Measurements from ENCODE around the gene IQCF2. TPM values are rescaled to one million over a fixed set of nuclear protein-coding genes. Genes with fewer than 3 reads are reported as not detected.
"Not testable (repeated sequence)": the region's sequence is repeated elsewhere in the genome, so short reads cannot be mapped to it uniquely, and the experiment has no call there.

Gene IQCF2
- total and polyA plus RNA-seq, 10 donors = not detected

- no peaks in the 10 kb centered on the region for H3K4me1 ChIP-seq
- intact Hi-C loops (cut with DNase I; ENCODE audit: low total_unique reads) = no loop called here
These were observed 33.5 kb downstream of the IQCF2 start for GRCh38 chr3:51894939-51895338.

DNA sequence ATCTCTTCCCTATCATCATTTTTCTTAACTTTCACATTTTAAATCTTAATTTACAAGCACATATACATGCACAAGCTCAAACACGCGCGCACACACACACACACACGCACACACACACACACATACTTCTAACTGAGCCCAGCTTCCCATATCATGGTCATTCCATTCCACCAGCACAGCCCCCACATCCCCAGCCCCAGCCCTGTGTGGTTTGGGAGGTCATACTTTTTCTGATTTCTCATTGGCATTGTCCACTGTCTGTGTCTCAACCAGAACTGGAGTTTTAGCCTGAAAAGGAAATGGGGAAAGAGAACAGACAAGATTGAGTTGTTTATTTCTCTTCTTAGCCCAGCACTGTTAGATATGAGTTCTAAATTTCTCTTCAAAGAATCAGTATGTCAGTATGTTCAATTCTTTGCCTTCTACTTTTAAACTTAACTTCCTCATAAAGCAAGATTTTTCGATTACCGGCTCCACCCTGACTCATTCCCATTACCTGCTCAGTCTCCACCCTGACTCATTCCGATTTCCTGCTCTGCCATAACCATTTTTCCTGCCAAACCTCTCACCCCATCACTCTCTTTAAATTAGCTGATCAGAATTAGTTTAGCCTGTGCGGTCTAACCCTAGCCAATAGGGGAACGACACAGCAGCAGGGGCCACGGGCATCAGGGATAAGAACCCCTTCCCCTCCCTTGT lies 35.3 kb downstream of the IQCF2 start:
- 81 to 95% (median 90%) methylated on average over 10 of the region's 10 CpGs for WGBS, 5 donors
- Histone ChIP-seq H3K36me3 (no peaks in the 10 kb centered on the region), H3K4me3 (no peak overlapping the region), H3K27me3 (replicated peaks in 1 of 7) (peaks cover 0 to 31% (median 0%) of the 10 kb centered on the region in 7 donors), H3K27ac (no peak overlapping the region), H3K9me3 (no peaks in the 10 kb centered on the region), H3K4me1 (no peaks in the 10 kb centered on the region)
- no peak for DNase-seq
- intact Hi-C loops (cut with DNase I; ENCODE audit: low total_unique reads) = no loop called here
- TF ChIP-seq POLR2AphosphoS5 (IDR thresholded peaks at IDR 0.05) = no peak
- no peak for TF ChIP-seq CTCF (IDR thresholded peaks at IDR 0.05 in 8 of 11, conservative IDR thresholded peaks at IDR 0.05 in 3 of 11)
- TF ChIP-seq POLR2A (IDR thresholded peaks at IDR 0.05) = no peak

More at GRCh38 chr3:51894939-51895338, 33.5 kb downstream of the IQCF2 start:
- H3K36me3 ChIP-seq = no peaks in the 10 kb centered on the region
- DNase-seq = no peak
- H3K9me3 ChIP-seq = no peaks in the 10 kb centered on the region
- whole genome bisulfite sequencing, 5 donors = 92 to 96% (median 94%) methylated on average over 15 to 16 of the region's 16 CpGs
- H3K27ac ChIP-seq = no peak overlapping the region
- no peak overlapping the region for H3K4me3 ChIP-seq
- H3K27me3 ChIP-seq (replicated peaks in 1 of 7) = peaks cover 0 to 35% (median 0%) of the 10 kb centered on the region in 7 donors
- TF ChIP-seq POLR2A (IDR thresholded peaks at IDR 0.05) = no peak
- no peak for TF ChIP-seq CTCF (IDR thresholded peaks at IDR 0.05 in 8 of 11, conservative IDR thresholded peaks at IDR 0.05 in 3 of 11)
- TF ChIP-seq POLR2AphosphoS5 (IDR thresholded peaks at IDR 0.05) = no peak

DNA sequence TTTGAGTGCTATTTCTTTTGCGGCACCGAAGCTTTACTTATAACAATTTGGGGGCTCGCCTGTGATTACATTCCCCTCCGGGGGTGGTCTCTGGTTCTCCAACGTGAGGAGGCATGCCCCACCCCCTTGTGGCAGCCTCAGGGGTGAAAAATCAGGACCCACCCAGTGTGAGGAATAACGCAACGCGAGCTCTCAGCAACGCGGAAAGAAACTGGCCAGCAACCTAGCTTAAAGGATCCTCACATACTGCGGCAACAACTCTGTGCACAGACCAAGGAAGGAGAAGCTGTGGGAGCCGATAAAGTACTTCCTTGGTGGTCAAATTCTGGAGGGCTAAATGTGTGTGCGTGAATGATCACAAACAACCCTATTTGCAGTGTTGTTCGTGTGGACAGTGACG lies 36.0 kb downstream of the IQCF2 start:
- H3K27me3 ChIP-seq (replicated peaks in 1 of 7) = peaks cover 0 to 26% (median 0%) of the 10 kb centered on the region in 7 donors
- H3K27ac ChIP-seq = no peak overlapping the region
- H3K36me3 ChIP-seq = no peaks in the 10 kb centered on the region
- TF ChIP-seq CTCF (IDR thresholded peaks at IDR 0.05 in 8 of 11, conservative IDR thresholded peaks at IDR 0.05 in 3 of 11) (no peak), POLR2A (IDR thresholded peaks at IDR 0.05) (no peak), POLR2AphosphoS5 (IDR thresholded peaks at IDR 0.05) (no peak)
- H3K4me3 ChIP-seq = no peak overlapping the region
- no peaks in the 10 kb centered on the region for H3K9me3 ChIP-seq
- intact Hi-C loops (cut with DNase I; ENCODE audit: low total_unique reads) = no loop called here
- 87 to 92% (median 89%) methylated on average over 15 of the region's 15 CpGs for WGBS, 5 donors
- DNase-seq = no peak
- H3K4me1 ChIP-seq = no peaks in the 10 kb centered on the region

GRCh38 chr3:51900043-51900442 lies 38.6 kb downstream of the IQCF2 start:
- intact Hi-C loops (cut with DNase I; ENCODE audit: low total_unique reads); H3K9me3 ChIP-seq; H3K4me3 ChIP-seq; H3K4me1 ChIP-seq; DNase-seq; H3K36me3 ChIP-seq; H3K27ac ChIP-seq: not testable (repeated sequence)
- peaks cover 0 to 31% (median 0%) of the 10 kb centered on the region in 7 donors for H3K27me3 ChIP-seq (replicated peaks in 1 of 7)
- WGBS, 5 donors = 75 to 84% (median 79%) methylated on average over 7 of the region's 7 CpGs

DNA sequence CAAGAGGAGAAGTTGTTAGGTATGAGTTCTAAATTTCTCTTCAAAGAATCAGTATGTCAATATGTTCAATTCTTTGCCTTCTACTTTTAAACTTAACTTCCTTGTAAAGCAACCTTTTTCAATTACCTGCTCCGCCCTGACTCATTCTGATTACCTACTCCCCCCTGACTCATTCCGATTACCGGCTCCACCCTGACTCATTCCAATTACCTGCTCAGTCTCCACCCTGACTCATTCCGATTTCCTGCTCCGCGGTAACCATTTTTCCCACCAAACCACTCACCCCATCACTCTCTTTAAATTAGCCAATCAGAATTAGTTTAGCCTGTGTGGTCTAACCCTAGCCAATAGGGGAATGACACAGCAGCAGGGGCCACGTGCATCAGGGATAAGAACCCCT lies 40.9 kb downstream of the IQCF2 start:
- Histone ChIP-seq H3K9me3 (peaks cover 0 to 24% (median 5%) of the 10 kb centered on the region in 8 donors), H3K27me3 (replicated peaks in 1 of 7) (peaks cover 0 to 35% (median 0%) of the 10 kb centered on the region in 7 donors)
- H3K4me3 ChIP-seq; H3K4me1 ChIP-seq; DNase-seq; intact Hi-C loops (cut with DNase I; ENCODE audit: low total_unique reads); H3K27ac ChIP-seq; H3K36me3 ChIP-seq: not testable (repeated sequence)
- WGBS, 5 donors = 67 to 81% (median 74%) methylated on average over 6 to 7 of the region's 7 CpGs
